ENCODE measurements around the gene GAL3ST3.

DNA sequence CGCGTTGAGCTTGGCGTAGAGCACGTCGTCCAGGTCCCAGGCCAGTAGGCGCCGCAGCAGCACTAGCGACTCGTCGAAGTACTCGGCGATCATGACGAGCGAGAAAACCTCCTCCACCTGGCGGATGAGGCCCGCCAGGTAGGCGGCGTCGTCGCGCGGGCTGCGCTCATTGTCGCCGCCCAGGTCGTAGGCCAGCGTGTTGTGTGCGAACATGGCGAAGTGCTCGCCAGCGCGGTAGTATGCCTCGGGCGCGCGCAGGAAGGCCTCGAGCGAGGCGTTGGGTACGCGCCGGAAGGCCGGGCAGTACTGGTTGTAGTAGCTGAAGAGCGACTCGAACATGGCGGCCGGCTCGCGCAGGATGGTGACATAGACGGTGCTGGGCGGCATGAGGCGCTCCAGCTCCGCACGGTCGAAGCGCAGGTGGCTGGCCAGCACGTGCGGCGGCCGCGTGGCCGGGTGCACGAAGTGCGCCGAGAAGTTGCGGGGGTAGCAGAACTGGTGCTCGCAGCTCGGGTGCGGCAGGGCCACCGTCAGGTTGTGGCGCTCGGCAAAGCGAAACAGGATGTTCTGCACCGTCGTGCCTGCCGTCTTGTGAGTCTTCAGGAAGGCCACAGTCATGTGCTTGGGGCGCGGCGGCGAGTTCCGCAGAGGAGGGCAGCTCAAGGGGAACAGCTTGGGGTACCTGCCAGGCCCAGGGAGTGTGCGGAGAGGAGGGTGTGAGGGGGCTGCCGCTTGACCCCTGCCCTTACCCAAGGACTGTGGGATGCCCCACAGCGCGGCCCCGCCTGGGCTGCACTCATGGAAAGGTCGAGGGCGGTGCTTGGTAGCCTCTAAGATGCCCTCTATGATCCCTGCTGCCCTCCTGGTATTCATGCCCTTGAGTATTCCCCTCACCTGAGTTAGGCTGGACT lies 5.7 kb downstream of the GAL3ST3 start:
- no peak for TF ChIP-seq CTCF (IDR thresholded peaks at IDR 0.05; ENCODE audit: low read length)
- TF ChIP-seq EZH2phosphoT487 (IDR thresholded peaks at IDR 0.05; ENCODE audit: low read length), result no peak

Data from MM.1S (cell line).